HPDE6-E6E7 (cell line): ENCODE data around the gene PIGX.

Source experiments
- DNase-seq: peaks from one replicate; pipeline ENCODE4 v3.0.0; 2011; ENCODE audit warnings: missing footprints; ENCODE audit errors: extremely low spot score

The PIGX gene

GRCh38 chr3:196756732-196757131 is 44.6 kb downstream of the PIGX start:
- no peak for DNase-seq

- no peak for DNase-seq
Measured at GRCh38 chr3:196757876-196758739, 45.9 kb downstream of the PIGX start.

GRCh38 chr3:196763179-196763578 is 51.0 kb downstream of the PIGX start:
- no peak for DNase-seq

- no peak for DNase-seq
Measured at GRCh38 chr3:196765454-196765853, 53.3 kb downstream of the PIGX start.

- no peak for DNase-seq
Measured at GRCh38 chr3:196771067-196771466, 58.9 kb downstream of the PIGX start.

GRCh38 chr3:196772102-196772501 is 59.9 kb downstream of the PIGX start:
- DNase-seq: no peak

- DNase-seq: no peak
Measured at GRCh38 chr3:196772897-196773296, 60.7 kb downstream of the PIGX start.

GRCh38 chr3:196774191-196774820 is 62.1 kb downstream of the PIGX start:
- no peak for DNase-seq

GRCh38 chr3:196774848-196775422 is 62.8 kb downstream of the PIGX start:
- no peak for DNase-seq

- DNase-seq: no peak
Measured at GRCh38 chr3:196775938-196776337, 63.8 kb downstream of the PIGX start.

- DNase-seq: no peak
Measured at GRCh38 chr3:196777836-196778235, 65.7 kb downstream of the PIGX start.

- no peak for DNase-seq
Measured at GRCh38 chr3:196778755-196779154, 66.6 kb downstream of the PIGX start.

- DNase-seq: no peak
Measured at GRCh38 chr3:196782511-196782910, 70.3 kb downstream of the PIGX start.
